Fibroblast of peridontal ligament (primary cell): ENCODE results near the gene UBAP1.
A peak's percentile ranks its signal among the peaks of the same experiment; 100 is the strongest.
"Not testable (repeated sequence)": the region's sequence is repeated elsewhere in the genome, so short reads cannot be mapped to it uniquely, and the experiment has no call there.

Source experiments
- DNase-seq: peaks from one replicate; pipeline ENCODE4 v3.0.0-alpha.2; 2010; ENCODE audit errors: extremely low read depth

Gene UBAP1

DNA sequence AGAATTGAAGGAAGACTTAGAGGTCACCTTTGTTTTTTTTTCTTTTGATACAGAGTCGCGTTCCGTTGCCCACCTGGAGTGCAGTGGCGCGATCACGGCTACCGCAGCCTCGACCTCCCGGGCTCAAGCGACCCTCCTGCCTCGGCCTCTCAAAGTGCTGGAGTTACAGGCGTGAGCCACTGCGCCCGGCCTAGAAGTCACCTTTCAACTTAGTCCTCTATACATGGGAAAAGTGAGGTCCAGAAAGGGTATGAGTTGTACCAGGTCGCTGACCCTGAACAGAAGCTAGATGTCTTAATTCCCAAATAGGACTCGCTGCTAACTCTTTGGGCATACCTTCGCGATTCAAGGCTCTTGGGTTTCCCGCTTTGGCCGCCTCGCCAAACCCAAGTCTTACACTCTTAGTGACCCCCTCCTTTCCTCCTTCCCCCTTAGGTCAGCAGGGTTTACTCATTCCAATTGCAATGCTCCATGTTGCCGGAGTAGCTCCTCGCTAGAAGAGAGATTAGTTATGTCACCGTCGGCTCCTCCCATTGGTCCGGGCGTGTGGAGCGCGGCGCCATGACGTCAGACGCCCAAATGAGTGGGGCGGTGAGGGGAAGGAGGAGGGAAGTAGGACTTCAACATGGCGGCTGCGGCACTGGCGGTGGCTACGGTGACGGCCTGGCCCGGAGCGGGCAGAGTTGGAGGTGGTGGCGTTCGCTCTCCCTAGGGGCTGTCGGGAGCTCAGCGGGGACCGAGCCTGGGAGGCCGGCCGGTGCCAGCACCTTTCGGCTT lies at the start of gene UBAP1:
TSS of gene UBAP1 (plus strand) at position 608 of the 777 bp plus-strand sequence. CDS start 41,872 bp downstream, outside the sequence.
- DNase-seq, result peak; percentile 97

DNA sequence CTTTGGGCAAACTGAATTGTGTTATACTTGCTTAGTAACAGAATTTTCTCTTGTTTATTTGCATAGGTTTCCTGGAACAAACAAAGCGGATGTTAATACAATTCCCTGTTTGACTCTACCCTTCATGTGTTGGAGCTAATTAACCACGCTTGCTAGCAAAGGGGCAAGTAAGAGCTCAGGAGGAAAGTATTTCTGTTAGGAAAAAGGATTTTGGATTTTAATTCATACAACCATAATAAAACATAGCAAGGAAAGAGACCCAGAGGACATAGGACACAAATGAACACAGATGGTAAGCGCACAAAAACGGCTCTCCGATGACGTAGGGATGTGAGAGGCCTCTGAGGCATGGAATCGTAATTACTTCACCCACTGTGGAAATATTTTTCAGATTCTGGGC lies 47.3 kb upstream of the UBAP1 start:
- DNase-seq, result no peak

DNA sequence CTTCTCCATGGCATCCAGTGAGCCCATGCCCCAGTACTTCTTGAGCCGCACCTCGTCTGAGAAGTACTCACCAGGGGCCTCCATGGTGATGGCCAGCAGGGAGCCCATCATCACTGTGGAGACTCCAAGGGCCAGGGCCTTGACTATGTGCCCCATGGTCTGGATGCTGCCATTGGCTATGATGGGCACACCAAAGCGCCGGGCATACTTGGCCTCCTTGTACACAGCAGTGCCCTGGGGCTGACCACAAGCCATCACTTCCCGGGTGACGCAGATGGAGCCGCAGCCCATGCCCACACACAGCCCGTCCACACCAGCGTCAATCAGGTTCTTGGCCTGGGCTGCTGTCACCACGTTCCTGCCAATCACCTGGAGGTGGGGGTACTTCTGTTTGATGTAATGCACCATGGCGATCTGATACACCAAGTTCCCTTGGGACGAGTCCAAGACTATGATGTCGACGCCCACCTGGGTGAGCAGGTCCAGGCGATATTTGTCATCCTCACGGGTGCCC lies 45.4 kb upstream of the UBAP1 start:
- DNase-seq, result no peak

DNA sequence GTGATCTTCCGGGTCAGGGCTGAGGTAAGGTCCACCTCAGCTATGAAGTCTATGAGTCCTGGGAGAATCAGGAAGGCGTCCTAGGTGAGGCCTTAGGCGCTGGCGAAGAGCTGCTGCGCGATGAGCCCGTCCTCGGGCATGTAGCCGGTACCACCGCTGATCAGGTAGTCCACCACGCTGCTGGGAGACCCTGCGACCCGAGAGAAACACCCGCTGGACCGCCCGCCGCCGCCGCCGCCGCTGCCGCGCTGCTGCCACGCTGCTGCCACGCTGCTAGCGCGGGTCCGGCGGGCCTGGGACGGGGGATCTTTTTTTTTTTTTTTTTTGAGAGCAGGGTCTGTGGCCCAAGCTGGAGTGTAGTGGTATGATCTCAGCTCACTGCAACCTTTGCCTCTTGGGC lies 44.3 kb upstream of the UBAP1 start:
- no peak for DNase-seq

DNA sequence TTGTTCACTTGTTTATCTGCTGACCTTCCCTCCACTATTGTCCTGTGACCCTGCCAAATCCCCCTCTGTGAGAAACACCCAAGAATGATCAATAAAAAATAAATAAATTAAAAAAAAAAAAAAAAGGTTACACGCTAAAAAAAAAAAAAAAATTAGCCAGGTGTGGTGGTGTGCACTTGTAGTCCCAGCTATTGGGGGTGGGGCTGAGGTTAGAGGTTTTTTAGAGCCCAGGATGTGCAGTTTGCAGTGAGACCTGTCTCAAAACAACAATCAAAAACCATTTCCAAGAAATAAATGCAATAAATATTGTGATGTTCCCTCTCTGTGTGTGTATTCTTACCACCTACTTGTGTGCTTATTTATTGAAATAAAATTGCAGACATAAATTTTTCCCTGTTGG lies 40.2 kb upstream of the UBAP1 start:
- not testable (repeated sequence) for DNase-seq

DNA sequence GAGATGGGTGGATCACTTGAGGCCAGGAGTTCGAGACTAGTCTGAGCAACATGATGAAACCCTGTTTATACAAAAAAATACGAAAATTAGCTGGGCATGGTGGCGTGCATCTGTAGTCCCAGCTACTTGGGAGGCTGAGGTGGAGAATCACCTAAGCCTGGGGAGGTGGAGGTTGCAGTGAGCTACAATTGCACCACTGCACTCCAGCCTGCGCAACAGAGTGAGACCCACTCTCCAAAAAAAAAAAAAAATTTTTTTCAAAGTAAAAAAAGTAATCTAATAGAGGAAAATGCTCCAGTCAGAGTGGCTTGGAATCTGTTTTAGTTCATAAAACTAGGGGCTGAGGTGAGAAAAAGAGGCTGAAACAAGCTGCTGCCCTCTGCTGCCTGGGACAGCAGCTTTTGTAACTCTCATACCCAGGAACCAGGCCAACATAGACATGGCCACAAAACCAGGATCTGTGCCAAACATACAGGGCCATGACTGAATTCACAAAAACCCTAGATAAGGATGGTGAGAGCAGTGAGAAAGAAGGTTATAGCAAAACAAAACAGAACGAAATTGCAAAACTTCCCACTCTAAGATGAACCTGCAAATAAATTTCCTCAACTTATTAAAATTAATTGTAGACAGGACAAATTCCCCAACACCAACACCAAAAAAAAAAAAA lies 39.2 kb upstream of the UBAP1 start:
- peak; percentile 92 for DNase-seq

DNA sequence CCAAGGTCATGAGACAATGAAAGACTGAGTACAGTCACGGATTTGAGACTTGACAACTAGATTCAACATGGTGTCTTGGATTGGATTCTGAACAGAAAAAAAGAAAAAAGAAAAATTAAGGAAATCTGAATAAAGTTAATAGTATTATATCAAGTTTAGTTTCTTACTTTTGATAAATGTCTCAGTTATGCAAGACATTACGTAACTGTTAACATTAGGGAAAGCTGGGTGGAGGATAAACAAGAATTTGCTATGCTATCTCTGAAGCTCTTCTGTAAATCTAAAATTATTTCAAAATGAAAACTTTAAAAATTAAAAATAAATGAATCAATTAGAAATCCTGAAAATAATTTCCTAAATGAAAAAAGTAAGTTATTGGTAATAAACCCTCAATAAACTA lies 38.0 kb upstream of the UBAP1 start:
- DNase-seq, result no peak

DNA sequence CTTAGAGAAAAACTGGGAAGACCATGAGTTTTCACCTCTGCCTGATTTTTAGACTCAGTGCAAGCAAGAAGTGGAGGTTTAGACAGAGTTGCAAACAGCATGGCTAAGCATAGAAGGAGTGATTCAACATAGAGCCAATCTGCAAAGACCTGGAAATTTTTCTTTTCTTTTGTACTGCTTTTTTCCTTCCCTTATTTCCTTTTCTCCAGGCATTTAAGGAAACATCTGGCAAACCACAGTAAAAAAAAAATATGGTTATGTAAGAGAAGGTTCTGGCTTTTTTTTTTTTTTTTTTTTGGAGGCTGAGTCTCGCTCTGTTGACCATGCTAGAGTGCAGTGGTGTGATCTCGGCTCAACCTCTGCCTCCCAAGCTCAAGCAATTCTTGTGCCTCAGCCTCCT lies 35.7 kb upstream of the UBAP1 start:
- DNase-seq, result no peak

DNA sequence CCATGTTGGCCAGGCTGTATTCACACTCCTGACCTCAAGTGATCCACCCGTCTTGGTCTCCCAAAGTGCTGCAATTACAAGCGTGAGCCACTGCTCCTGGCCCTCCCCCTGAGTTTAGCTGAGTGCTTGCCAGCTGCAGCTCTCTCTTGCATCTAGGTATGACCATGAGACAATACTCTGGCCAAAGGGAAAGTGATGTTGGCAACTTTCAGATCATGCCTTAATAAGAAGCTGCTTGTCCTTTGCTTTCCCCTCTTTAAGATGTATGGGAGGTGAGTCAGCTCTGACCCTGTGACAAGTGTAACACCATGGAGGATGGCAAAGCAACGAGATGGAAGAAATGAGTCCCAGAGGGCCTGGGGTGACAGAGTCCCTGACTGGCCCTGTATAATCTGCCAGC lies 33.7 kb upstream of the UBAP1 start:
- no peak for DNase-seq

DNA sequence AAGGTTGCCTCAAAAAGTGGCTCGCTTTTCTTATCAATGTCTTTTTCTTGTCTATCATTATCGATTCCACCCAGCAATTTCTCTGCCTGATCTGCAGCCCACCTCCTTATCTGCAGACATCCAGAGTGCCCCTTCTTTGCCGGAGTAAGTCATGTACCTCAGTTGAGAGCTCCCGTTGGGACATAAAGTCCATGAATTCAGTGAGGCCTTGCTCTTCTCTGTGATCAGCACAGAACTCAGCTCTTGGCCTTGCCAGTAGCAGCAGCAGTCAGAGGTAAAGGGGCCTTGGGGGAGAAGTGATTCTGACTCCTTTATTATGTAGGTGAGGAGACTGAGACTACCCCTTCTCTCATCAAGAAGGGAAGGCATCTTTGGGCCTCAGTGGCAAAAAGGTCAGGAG lies 27.4 kb upstream of the UBAP1 start:
- no peak for DNase-seq

DNA sequence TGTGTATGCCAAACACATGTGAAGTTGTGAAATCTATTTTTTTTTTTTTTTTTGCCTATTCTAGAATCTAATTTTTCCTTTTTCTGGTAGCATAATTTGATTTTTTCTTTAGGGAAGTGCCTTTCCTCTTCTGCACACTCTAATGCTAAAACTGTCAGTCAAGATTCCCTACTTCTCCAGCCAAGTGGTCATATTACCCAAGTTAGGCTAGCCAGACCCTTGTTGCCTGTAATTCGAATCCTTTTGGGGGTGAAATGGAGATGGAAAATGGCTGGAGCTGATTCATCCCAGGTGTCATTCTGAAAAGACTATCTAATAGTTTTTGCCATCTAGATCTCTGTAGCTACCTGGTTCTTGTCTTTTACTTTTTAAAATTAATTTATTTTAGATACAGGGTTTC lies 24.8 kb upstream of the UBAP1 start:
- DNase-seq, result no peak

DNA sequence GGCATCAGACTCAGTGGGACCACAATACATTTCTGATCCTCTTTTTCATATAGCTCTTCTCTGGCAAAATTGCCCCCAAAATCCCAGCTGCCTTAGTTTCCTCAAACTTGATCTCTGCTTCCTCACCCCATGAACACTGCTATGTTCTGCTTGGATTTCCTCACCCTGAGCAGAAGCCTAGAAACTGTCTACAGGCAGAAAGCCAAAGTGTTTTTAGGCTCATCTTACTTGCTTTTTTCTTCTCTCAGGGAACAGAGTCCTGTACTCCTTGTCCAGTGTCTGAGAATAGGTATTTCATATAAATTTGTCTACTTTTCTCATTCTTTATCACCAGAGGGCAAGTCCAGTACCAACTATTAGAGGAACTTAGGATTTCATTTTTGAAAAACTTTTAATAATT lies 21.5 kb upstream of the UBAP1 start:
- no peak for DNase-seq

DNA sequence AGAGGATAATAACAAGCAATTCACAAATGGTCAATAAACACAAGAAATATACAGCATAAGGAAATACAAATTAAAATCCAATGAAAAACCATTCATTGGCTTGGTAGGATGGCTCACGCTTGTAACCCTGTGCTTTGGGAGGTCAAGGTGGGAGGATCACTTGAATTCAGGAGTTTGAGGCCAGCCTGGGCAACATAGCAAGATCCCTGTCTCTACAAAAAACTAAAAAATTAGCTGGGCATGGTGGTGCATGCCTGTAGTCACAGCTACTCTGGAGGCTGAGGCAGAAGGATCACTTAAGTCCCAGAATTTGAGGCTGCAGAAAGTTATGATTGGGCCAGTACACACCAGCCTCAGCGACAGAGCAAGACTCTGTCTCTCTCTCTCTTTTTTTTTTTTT lies 20.9 kb upstream of the UBAP1 start:
- no peak for DNase-seq

DNA sequence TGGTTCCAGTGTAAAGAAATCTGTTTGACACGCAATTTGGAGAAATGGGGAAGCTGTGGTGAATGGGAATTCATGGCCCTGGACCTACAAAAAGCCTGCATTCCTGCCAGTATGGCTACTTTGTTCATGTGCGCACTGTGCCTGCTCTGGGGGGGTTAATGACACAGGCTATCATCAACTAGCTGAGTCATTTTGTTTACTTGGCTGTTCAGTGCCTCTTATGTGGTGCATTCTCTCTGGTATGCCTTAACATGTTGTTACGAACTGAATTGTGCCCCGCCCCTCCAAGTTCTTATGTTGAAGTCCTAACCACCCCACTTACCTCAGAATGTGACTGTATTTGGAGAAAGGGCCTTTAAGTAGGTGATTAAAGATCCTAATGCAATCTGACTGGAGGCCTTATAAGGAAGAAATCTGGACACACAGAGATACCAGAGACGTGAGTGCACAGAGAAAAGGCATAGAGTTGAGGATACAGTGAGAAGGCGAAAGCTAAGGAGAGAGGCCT lies 20.4 kb upstream of the UBAP1 start:
- DNase-seq, result peak; percentile 76

DNA sequence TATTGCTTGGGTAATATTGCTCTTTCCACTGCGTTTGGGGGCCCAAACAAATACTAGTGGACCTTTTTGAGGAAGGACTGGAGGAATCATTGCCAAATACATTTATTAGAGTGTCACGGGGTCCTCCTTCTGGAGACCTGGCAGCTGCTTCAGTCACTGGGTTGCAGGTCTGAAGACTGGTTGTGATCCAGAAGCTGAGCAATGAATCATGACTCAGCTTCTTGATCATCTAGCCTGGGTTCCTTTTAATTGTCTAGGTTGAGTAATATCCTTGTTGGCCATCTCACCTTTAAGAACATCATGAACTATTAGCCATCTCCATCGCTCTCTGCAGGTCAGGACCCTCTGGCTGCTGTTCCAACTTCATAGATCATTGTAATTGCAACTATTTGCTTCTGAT lies 15.4 kb upstream of the UBAP1 start:
- DNase-seq, result no peak

DNA sequence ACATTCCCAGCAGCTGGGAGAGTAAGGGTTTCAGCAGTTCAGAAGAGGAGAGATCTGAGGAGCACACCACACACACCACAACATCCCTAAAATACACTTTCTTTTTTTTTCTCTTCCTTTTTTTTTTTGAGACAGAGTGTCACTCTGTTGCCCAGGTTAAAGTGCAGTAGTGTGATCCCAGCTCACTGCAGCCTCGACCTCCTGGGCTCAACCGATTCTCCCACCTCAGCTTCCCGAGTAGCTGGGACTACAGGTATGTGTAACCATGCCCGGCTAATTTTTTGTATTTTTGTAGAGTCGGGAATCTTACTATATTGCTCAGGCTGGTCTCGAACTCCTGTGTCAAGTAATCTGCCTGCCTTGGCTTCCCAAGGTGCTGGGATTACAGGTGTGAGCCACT lies 9.7 kb upstream of the UBAP1 start:
- DNase-seq, result no peak

DNA sequence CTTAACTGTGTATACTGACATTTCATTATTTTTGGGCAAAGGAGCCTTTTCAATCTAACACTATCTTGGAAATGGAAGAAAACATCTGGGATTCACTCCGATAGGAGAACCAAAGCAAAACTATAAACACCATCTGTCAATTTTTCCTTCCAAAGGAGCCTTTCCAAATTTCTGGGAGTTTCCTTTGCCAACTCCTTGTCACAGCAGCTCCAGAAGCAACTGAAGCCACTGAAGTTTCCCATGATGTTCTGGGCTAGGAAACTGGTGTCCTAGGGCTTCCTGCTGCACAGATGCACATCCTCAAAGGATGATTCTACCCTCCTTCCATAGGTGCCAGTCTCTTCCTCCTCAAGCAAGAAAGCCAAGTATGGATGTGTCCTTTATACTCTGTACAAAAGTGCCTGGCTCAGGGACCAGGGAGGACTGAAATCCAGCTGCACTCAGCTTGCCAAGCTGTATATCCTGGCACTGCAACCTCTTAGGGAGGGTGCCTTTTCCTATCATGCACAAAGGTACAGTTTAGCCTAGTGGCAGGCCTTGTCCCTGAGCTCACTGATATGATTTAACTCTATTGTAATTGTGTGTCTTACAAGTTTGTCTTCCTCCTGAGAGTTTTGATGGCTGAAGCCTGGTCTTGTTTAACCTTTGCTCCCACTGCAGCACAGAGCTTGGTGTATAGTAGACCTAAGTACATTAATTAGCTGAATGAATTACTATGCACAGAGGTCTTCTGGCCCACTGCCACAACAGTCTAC lies 8.4 kb upstream of the UBAP1 start:
- peak; percentile 6 for DNase-seq

DNA sequence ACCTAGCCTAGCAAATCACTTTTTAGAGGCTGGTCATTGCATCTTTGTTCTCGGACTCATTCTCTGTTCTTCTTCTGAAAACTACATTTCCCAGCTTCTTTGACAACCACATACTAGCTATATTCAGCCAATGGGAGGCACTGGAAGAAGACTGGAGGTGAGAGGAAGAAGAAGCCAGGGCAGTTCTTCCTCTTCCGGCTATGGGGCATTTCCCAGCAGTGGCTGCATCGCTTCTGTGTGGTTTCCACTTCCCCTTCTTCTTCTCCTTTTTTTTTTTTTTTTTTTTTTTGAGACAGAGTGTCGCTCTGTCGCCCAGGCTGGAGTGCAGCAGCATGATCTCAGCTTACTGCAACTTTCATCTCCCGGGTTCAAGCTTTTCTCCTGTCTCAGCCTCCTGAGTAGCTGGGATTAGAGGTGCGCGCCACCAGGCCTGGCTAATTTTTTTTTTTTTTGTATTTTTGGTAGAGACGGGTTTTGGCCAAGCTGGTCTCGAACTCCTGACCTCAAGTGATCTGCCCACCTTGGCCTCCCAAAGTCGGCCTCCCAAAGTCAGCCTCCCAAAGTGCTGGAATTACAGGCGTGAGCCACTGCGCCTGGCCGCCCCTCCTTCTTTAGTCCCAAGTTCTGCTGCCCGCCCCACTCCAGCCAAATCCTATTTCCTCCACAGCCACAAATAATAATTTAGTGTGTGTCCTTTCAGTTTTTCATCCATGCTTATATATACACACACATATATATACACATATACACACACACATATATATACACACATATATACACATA lies 6.9 kb upstream of the UBAP1 start:
- DNase-seq, result no peak

DNA sequence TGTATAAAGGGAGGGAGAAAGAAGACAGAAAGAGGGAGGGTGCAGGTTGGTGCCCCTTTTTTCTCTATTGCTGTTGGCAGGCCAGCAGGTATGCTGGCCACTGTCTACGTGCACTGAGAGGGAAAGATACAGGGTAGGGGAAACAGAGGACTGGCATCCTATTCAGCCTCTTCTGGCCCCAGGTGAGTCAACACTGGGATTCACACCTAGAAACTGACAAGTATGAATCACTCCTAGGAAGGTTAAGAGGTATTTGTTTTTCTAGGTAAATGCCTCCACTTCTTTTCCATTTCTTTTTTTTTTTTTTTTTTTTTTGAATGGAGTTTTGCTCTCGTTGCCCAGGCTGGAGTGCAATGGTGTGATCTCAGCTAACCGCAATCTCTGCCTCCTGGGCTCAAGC lies 2.8 kb upstream of the UBAP1 start:
- DNase-seq, result no peak

DNA sequence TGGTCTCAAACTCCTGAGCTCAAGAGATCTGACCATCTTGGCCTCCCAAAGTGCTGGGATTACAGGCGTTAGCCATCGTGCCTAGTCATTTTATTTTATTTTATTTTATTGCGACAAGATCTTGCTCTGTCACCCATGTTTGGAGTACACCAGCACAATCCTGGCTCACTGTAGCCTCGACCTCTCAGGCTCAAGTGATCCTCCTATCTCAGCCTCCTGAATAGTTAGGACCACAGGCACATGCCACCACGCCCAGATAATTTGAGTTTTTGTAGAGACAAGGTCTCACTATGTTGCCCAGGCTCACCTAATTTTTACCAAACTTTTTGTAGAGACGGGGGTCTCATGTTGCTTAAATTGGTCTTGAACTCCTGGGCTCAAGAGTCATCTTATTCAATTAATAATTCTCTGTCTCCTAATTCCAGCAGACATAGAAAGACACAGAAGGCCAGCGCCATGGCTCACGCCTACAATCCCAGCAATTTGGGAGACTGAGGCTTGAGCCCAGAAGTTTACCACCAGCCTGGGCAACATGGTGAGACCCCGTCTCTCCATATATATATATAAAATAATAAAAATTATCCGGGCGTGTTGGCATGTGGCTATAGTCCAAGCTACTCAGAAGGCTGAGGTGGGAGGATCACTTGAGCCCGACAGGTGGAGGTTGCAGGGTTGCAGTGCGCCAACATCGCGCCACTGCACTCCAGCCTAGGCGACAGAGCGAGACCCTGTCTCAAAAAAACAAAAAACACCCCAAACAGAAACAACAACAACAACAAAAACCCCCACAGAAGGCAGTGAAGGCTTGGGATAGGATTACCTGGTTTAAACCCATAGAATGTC lies 1.0 kb upstream of the UBAP1 start:
- DNase-seq, result no peak
